Activated T-cell treated with anti-CD3 and anti-CD28 coated beads for 1 hour (primary cell): ENCODE measurements around the gene GDA.
"Not testable (repeated sequence)": the region's sequence is repeated elsewhere in the genome, so short reads cannot be mapped to it uniquely, and the experiment has no call there.

Experiments used
- DNase-seq: peaks from one replicate; pipeline ENCODE4 v3.0.0-alpha.2; 2020; ENCODE audit warnings: low read depth

Gene GDA

GRCh38 chr9:72278959-72279358 lies 129.7 kb downstream of the GDA start:
- no peak for DNase-seq

GRCh38 chr9:72280913-72281500 lies 131.8 kb downstream of the GDA start:
- DNase-seq, result peak; percentile 55

GRCh38 chr9:72289401-72289800 lies 140.2 kb downstream of the GDA start:
- no peak for DNase-seq

DNA sequence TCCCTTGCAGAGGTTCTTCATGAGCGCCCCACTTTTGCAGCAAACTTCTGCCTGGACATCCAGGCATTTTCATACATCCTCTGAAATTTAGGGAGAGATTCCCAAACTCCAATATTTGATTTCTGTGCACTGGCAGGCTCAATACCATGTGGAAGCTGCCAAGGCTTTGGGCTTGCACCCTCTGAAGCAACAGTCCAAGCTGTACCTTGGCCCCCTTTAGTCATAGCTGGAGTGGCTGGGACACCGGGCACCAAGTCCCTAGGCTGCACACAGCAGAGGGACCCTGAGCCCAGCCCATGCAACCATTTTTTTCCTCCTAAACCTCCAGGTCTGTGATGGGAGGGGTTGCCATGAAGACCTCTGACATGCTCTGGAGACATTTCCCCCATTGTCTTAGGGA lies 141.1 kb downstream of the GDA start:
- DNase-seq, result no peak

GRCh38 chr9:72291576-72291975 lies 142.3 kb downstream of the GDA start:
- DNase-seq, result not testable (repeated sequence)

DNA sequence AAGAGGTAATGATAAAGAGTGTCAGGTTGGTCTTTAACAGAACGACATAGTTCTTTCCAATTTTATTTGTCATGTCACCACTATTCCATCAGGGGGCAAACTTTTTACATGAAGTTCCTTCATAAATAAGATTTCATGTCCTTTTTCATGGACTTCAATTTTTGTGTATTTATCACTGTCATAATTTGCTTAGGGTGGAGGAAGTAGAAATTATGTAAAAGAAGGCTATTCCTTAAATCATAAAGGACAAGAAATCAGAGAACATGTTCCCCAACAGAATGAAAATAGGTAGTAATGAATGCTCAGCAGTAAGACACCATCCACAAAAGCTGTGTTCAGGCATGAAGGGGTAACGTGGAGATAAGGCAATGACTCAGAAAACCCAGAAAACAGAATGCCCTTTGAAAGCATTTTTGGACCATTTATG lies 143.0 kb downstream of the GDA start:
- no peak for DNase-seq

DNA sequence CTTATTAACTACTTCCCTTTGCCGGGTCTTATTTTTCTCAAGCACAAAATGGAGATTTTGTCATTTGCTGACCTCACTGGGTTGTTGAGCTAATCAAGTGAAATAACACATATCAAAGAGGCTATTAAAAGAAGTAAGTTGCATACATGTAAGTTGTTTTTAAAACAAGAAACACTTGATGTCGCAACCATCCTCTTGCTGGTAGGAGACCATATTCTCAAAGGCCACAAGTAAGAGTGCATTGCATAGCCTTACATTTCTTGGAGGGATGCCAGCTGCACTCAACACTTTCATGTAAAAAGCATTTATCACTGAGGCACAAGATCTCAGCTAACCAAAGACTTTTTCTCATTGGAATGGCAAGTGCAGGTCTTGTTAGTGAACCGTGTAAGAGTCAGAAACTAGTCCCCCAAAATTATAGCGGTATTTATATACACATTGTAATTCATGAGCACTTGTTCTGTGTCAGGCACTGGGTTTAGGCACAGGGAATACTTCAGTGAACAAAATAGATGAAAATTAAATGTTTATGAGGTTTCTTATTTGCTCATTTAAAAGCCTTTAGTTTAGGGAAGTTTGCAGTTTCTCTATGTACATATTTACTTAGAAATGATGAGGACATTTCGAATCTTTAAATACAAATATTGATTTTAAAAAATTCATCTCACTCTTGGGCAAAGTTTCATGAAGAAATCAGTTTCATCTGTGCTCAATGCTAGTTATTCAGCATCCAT lies 143.8 kb downstream of the GDA start:
- no peak for DNase-seq

DNA sequence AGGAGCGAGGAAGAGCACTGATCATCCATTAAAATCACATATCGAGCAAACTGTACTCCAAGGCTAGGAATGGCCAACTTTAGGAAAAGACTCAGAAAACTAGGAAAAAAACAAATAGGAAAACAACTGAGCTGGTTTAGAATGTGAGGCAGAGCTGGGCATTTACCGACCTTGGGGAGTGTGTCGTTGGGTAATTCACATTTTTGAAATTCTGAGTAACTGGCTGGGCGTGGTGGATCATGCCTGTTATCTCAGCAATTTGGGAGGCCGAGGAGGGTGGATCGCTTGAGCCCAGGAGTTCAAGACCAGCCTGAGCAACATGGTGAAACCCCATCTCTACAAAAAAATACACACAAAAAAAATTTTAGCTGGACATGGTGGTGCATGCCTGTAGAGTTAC lies 145.7 kb downstream of the GDA start:
- DNase-seq, result no peak

GRCh38 chr9:72297516-72297915 lies 148.3 kb downstream of the GDA start:
- DNase-seq, result no peak

GRCh38 chr9:72299017-72299603 lies 149.9 kb downstream of the GDA start:
- DNase-seq, result no peak

DNA sequence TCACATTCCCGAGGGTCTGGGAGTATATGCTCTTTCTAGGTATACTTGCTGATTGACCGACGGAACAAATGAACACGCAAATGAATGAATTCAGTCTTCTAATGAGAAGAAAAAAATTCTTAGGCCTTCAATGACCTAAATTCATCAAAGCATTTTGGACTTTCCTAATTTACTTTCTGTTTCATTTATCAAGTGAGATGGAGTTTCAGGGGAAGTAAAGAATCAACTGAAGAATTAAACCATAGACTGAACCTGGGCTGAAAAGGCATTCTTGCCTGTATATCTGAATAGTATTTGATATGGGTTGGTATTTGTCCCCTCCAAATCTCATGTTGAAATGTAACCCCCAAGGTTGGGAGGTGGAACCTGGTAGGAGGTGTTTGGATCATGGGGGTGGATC lies 151.6 kb downstream of the GDA start:
- no peak for DNase-seq
